ENCODE results near the gene ZNF839. TPM values are rescaled to one million over a fixed set of nuclear protein-coding genes. Genes with fewer than 3 reads are reported as not detected.

ZNF839 gene
- total RNA-seq, 4 donors from 2014 or later = 11.9 to 42.1 (median 27.2) TPM

DNA sequence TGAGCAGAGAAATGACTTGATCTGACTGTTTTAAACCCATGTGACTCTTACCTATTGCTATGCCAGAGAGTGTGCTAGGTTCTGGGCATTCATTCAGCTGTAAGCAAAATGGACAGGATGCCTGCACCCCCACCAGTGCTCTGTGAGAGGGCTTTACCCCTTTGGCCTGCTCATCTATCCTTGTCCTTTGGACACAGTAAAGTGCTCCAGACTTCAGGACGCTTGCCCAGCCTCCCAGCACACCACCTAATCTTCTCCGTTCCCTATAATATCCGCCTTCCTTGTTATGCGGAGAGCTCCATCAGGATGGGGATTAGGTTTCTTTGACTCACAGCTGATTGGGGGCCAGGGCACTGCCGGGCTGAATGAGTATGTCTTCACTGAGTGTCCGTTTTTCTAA, 4.4 kb upstream of the ZNF839 start:
- Histone ChIP-seq H3K36me3 (no peaks in the 10 kb centered on the region), H3K4me1 (peaks cover 0 to 20% (median 4%) of the 10 kb centered on the region in 4 donors), H3K27ac (no peak overlapping the region), H3K9me3 (no peaks in the 10 kb centered on the region), H3K4me3 (no peak overlapping the region), H3K27me3 (no peaks in the 10 kb centered on the region)
- TF ChIP-seq CTCF (IDR thresholded peaks at IDR 0.05) (no peak), POLR2A (IDR thresholded peaks at IDR 0.05) (no peak)
- no peak for DNase-seq

DNA sequence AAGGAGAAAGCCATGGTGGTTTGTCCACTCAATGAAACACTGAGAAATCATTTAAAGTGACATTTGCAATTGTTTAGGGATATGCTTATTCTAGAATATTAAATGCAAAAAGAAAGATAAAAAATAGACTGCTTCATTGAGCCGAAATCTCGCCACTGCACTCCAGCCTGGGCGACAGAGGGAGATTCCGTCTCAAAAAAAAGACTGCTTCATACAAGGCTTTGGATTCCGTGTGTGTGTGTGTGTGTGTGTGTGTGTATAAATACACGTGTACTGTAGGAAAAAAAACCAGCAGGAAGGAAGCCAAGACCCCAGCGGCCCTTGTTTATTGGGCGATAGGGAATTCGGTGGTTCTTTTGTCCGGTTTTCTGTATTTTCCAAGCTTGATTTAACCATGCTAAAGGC, 3.2 kb upstream of the ZNF839 start:
- no peak for TF ChIP-seq CTCF (IDR thresholded peaks at IDR 0.05)
- no peak for TF ChIP-seq POLR2A (IDR thresholded peaks at IDR 0.05)
- H3K4me3 ChIP-seq = peak overlapping the region; percentile 39 to 58 (median 52)

DNA sequence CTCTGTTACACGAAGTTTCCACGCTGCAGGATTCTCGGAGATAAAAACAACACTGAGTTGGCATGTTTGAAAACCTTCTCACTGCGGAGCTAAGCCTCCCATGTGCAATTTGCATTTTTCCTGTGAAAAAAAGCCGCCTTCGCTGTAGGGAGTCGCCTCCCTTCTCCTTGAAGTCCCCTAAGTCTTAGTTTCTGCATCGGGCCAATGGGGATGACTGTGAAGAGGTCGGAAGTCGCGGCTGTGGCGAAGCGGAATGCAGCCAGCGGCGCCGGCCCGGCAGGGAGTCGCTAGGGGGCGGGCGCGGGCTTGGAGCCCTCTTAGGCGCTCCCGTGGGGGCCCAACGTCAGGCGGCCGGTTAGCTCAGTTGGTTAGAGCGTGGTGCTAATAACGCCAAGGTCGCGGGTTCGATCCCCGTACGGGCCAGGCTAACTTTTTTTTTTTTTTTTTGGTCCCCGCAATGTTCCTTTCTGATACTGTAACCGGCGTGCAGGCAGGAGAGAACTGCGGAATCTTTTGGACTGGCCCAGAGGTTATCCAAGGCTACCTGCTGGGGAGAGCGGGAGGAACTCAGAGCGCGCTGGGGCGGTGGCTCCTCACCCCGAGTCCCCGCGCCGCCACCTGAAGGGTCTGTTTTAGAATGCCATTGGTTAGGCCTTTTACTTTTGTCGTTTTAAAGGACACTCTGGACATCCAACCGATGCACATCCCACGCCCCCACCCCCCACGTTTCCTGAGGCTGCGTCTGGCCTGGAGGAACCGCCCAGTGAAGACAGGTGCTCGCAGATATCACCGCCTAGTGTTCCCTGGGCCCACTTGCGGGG, 2.6 kb upstream of the ZNF839 start:
- Histone ChIP-seq H3K4me3 (peak overlapping the region; percentile 39 to 58 (median 52)), H3K27me3 (no peaks in the 10 kb centered on the region), H3K4me1 (peaks cover 0 to 32% (median 9%) of the 10 kb centered on the region in 4 donors), H3K27ac (peak overlapping the region; percentile 71 to 93 (median 81)), H3K9me3 (no peaks in the 10 kb centered on the region), H3K36me3 (no peaks in the 10 kb centered on the region)
- DNase-seq = peak; percentile 95 to 98 (median 97)
- no peak for TF ChIP-seq POLR2A (IDR thresholded peaks at IDR 0.05)
- peak; percentile 81 to 98 (median 92) for TF ChIP-seq CTCF (IDR thresholded peaks at IDR 0.05)

More for the DNA sequence above, 3.2 kb upstream of the ZNF839 start:
- DNase-seq = peak in 1 of 3 donors; percentile 55
- H3K36me3 ChIP-seq = no peaks in the 10 kb centered on the region
- H3K9me3 ChIP-seq = no peaks in the 10 kb centered on the region
- H3K27me3 ChIP-seq = no peaks in the 10 kb centered on the region
- H3K27ac ChIP-seq = peak overlapping the region; percentile 55 to 93 (median 72)
- peaks cover 0 to 29% (median 9%) of the 10 kb centered on the region in 4 donors for H3K4me1 ChIP-seq

DNA sequence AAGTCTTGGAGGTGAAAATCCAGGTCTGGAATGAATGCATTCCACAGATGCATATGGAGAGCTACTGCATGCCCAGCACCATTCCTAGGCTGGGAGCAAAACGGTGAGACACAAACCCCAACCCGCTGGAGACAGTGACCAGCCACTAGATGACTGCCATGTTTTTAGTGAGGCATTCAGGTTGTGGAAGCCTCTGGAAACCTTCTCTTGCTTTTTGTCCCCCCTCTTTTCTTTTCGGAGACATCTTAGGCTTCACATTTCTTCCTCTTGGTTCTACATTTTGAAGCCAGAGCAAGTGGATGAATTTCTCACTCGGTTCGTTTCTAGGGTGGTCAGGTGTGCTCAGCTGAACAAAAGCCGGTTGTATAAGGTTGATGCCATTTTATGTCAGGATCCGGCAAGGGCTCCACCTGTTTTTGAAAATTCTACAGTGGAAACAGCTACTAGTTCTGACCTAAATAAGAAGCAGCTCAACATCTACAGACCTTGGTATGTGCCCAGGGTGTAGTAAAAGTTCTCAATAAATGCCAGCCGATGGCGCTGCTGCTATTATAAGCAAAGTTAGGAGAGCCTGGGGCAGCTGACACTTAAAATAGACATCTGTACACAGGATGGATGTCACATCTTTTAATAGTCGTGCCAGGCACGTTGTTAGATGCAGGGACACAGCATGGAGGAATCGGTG, 1.8 kb upstream of the ZNF839 start:
- H3K27me3 ChIP-seq = no peaks in the 10 kb centered on the region
- peak overlapping the region; percentile 71 to 93 (median 81) for H3K27ac ChIP-seq
- peak overlapping the region; percentile 39 to 58 (median 52) for H3K4me3 ChIP-seq
- peak in 2 of 3 donors; percentile 36 to 66 for DNase-seq
- H3K36me3 ChIP-seq = no peaks in the 10 kb centered on the region
- peaks cover 0 to 40% (median 9%) of the 10 kb centered on the region in 4 donors for H3K4me1 ChIP-seq
- no peaks in the 10 kb centered on the region for H3K9me3 ChIP-seq
- TF ChIP-seq CTCF (IDR thresholded peaks at IDR 0.05) (peak in 4 of 6 experiments; percentile 10 to 49 (median 34)), POLR2A (IDR thresholded peaks at IDR 0.05) (no peak)

GRCh38 chr14:102318781-102319276, 717 bp upstream of the ZNF839 start:
- TF ChIP-seq POLR2A (IDR thresholded peaks at IDR 0.05) (no peak), CTCF (IDR thresholded peaks at IDR 0.05) (no peak)
- Histone ChIP-seq H3K27me3 (no peaks in the 10 kb centered on the region), H3K4me1 (peaks cover 0 to 48% (median 9%) of the 10 kb centered on the region in 4 donors), H3K27ac (peak overlapping the region; percentile 82 to 93 (median 92)), H3K36me3 (no peaks in the 10 kb centered on the region), H3K4me3 (peak overlapping the region; percentile 65 to 92 (median 76)), H3K9me3 (no peaks in the 10 kb centered on the region)
- no peak for DNase-seq

All from Peyer's patch (tissue), 4 donors.